NCI-H1092 (cell line): ENCODE data around the gene DLGAP1.

Experiments used
- DNase-seq: peaks from one replicate; lab custom pipeline; 2025; lab: John Stamatoyannopoulos, UW

Gene DLGAP1

DNA sequence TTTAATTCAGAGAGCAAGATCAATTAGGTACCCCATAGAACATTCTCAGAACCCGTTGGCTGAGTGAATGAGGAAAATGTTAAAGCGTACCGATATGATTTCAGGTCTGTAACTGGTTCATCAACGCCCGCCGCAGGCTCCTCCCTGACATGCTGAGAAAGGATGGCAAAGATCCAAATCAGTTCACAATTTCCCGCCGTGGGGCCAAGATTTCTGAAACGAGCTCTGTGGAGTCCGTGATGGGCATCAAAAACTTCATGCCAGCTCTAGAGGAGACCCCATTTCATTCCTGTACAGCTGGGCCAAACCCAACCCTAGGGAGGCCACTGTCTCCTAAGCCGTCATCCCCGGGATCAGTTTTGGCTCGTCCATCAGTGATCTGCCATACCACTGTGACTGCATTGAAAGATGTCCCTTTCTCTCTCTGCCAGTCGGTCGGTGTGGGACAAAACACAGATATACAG, 997.8 kb downstream of the DLGAP1 start:
- no peak for DNase-seq

DNA sequence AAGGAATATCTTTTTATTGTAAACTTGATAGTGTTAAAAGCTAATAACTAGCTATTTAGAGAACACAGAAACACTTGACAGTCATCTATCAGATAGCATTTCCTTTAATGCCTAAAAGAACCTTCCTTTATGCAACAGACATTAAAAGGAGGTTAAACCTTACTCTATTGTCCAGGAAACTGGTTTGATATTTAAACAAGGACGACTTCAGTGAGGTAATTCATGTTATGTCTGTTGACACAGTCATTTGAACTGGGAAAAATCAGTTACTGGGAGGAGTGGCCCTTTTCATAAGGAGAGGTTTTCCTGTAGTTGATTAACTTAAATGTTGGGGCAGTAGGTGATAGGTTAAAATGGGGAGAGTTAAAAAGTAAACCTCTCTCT, 998.4 kb downstream of the DLGAP1 start:
- DNase-seq = peak; percentile 16

DNA sequence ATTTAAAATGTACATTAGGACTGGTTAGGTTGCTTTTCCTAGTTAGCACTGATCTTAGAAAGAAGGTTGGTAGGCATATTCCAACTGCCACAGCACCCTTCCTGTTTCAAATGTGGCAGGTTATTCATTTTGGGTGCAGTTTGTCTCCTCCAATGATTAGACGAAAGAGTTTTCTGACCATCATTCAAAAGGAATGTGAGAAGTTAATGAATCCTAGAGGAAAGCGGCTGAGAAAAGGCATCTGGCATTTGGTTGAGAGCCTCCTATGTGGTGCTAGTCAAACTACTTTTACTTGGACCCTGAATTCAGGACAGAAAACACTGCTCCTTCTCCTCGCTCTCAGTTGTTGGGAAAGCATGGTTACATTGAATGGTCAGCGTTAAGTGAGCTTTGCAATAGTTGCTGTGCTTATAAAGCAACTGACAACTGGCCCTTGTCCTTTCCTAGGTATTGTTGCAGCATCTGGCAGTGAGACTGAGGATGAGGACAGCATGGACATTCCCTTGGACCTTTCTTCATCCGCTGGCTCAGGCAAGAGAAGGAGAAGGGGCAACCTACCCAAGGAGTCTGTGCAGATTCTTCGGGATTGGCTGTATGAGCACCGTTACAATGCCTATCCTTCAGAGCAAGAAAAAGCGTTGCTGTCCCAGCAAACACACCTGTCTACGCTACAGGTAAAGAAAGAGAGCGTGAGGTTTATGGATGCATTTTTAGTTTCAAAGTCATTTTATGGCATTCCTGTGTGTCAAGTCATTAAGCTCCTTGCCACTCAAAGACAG, 999.0 kb downstream of the DLGAP1 start:
- no peak for DNase-seq

DNA sequence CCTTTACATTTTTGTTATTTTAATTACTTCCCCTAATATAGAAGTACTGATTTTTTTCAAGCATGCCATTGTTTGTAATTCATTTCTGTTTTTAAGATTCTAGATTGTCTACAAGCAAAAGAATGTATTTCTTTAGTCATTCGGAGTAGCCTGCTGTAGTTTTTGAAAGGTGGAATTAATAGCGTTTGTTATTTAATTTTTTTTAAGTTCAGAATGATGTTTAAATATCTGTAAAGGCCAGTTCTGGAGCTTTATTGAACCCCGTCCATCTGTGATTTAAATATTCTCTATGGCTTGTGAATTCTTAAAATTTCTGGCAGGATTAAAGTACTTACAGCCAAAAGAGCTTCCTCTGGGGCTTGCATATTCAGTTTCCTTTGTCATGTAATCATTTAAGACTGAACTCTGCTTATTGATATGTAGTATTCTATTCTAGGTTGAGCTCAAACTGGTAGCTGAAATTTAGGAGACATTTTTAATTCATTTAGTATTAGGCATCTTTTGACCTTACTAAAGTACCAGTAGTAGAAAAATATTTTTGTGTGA, 999.9 kb downstream of the DLGAP1 start:
- DNase-seq = no peak

DNA sequence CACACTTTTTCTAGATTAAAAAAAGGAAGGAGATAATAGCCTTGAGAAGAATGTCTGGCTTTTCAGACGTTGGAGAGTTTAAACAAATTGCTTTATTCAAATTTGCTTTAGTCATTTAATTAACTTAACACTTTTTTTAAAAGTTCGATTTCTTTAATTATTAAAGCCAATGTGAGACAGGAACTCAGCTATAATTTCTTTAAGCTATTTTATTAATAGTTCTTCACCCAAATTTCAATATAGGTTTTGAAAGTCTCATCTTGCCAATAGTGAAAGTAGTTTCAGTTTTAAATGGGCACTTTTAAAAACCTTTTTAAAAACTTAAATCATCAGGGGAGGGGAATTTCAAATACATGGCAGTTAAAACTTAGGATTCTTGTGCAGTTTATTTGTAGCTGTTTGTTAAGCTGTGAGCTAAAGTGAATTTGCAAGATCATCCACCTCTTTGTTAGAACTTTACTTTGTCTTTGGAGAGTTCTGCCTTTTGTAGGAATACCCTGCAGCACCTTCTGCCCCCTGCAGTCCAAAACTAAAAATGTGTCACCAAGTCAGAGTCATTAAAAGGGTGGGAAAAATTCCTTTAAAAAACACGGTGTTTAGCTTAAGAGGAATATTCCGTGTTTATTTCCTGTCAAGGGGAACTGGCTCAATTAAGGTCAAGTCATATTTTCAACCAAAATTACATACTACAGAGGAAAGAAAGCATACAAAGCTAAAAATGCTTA, 1000.6 kb downstream of the DLGAP1 start:
- no peak for DNase-seq

DNA sequence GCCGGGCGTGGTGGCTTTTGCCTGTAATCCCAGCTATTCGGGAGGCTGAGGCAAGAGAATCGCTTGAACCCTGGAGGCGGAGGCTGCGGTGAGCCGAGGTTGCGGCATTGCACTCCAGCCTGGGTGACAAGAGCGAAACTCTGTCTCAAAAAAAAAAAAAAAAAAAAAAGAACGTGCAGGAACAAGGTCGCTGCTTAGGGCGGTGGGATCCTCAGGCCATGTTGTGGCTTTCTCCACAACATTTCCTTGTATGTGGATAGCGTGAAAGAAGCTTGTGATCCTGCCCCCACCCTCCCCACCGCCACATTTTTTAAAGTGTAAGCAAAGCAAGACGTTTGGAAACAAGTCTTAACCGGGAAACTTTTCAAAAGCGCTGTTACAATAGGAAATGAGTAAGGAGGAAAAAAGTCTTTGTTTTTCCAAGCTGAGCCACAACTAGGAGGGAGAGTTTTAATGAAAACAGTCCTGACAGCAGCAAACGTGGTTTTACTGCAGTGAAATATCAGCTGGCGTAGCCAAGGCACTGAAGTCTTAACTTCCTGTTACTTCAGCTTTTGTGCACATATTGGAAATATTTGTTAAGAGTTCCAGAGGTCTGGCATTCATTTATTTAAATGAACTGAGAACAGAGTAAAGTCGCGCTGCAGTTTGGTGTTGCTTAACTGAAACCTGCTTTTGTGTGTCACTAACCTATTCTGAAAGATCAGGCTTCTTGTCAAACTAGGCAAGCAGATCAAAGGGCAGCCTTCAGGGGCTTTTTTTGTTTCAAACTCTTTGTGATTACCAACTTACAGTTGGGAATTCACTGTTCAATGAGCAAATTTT, 1001.4 kb downstream of the DLGAP1 start:
- DNase-seq = no peak

DNA sequence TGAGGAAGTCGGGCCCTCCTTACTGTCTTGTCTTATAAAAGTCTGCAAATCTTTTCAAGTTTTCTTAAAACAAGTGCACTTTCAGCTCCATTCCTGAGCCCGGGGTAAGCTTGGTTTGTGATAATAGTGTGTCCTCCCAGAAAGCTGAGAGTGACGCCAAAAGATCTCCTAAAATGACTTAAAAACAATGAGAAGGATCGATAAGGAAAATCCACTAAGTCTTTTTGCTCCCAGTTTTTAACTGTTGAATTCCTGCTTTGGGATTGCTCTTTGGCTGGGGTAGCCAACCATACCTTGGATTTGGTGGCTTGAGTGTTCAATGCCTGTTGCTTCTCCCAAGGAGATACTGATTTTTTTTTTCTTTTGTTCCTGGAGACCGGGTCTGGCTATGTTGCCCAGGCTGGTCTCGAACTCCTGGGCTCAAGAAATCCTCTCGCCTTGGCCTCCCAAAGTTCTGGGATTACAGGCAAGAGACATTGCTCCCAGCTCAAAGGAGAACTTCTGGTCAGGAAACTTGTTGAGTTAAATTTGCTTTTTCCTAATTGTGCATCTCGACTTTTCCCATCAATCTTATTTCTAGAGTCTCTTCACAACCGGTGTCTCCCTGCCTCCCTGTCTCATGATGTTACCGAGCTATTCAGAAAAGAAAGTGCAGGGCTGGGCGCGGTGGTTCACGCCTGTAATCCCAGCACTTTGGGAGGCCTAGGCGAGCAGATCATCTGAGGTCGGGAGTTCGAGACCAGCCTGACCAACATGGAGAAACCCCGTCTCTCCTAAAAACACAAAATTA, 1002.2 kb downstream of the DLGAP1 start:
- no peak for DNase-seq

DNA sequence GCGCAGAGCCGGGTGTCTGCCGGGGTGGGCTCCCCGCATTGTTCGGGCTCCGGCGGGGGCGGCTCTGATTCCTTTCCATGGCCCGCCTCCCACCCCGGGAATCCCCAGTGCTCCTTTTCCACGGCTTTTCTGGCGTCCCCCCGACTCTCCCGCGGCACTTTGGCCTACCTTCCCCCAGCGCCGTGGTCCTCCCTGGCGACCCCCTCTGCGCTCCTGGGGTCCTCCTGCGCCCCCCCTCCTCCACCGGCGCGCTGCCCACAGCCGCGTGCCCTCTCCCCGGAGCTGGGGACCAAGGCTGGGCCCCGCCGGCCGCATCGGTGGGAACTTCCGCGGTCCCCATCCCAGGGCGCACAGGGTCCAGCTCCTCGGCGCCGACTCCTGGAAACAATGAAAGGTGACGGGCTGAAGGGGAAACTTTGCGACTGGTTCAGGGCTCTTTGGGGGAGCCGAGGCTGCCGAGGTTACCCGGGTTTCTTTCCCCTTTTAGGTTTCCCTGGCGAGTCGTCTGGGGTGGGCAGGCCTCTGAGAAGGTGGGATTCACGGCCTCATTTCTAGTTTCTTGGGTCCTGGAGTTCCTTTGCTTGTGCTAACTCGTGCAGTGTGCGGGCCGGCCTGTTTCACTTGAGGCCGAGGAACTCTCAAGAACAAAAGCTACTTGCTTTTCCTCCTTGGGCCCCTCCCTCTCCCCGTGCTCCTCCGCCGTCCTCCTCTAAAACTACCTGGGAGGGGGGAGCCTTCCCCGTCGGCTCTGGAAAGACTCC, 1002.9 kb downstream of the DLGAP1 start:
- no peak for DNase-seq

DNA sequence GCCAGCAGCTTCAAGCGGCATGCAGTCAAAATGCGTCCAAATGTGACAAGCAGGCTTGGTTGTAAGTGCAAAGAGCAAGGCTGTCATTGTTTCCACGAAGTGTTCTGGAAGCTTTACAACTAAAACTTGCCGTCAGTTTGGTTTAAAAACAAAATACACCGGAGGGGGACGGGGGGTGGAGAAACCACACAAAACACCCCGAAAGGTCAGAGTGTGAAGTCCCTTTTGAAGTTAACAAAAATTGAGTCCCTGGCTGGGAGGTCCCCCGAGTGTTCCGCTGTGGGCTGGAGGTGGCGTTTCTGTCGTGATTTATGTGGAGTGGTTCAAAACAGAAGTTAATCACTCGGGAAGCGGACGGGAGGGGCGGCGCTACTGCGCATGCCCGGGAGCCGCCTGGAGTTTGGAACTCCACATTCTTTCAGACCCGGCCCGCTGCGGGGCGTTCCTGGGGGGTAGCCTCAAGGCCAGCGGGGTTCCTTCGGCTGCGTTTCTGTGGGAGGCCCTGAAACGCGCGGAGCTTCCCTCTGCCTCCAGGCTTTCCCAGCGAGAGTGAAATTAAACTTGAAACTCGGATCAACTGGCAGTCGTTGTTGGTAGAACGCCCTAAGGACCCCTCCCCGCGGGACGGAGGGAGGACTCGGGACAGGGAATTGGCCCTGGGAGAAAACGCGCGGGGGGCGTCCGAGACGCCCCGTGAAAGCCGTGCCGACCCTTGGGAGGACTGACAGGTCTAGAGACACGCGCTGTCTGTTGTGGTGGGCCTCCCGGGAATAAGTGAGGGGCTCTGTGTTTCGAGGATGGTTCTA, 1003.7 kb downstream of the DLGAP1 start:
- DNase-seq = no peak

DNA sequence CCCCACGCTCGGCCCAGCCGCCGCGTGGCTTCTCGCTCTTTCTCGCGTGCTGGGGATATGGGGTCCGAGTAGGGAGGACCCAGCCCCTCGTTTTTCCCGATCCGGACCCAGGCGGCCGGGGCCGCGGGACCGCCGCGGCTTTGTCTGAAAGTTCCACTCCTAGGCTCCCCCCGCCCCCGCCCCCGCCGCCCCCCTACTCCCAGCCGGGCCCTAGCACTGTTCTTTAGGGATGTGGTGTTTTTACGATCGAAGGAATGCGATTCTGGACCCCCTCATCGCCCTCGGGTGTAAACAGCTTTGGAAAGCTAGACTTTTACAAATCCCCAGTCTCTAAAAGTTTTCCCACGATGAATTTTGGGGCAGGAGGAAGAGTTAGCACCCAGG, 1004.3 kb downstream of the DLGAP1 start:
- DNase-seq = no peak

DNA sequence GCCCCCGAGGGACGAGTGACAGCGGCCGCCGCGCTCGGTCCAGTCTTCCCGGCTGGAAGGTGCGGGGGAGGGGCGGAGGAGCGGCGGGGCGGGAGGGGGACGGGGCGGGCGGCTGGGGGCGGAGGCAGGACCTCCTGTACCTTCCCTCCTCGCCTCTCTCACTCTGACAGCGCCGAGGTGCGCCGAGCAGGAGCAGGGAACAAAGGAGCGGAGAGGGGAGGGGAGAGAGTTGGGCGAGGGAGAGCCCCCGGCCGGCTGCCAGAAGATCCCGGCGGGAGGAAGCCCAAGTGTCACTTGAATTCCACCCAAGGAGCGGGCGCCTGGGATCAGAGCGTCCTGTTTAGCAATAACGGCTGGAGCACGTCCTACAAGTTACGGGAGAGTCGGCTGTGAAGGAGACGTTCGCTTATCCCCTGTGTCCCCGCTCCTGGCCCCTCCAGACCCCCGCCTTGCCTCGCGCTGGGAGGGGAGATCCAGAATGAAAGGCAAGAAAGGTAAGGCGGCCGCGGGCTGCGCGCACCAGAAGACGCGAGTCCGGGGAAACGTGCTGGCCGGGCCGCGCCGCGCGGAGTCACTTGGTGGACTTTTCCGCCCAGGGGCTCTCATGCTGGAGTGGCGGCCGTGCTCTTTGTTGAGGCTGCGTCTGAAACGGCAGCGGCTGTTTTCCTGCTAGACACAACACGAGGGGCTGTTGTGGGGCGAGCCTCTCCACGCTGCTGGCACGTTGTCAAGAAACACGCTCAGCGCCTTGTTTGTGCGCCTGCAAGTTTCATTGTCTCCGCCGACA, 1004.9 kb downstream of the DLGAP1 start, which contains the start of gene TGIF1:
Gene TGIF1, plus strand, starts transcription at position 161 of the 787 bp plus-strand sequence. Its CDS starts 318 bp downstream, at position 479.
- DNase-seq = peak; percentile 29

DNA sequence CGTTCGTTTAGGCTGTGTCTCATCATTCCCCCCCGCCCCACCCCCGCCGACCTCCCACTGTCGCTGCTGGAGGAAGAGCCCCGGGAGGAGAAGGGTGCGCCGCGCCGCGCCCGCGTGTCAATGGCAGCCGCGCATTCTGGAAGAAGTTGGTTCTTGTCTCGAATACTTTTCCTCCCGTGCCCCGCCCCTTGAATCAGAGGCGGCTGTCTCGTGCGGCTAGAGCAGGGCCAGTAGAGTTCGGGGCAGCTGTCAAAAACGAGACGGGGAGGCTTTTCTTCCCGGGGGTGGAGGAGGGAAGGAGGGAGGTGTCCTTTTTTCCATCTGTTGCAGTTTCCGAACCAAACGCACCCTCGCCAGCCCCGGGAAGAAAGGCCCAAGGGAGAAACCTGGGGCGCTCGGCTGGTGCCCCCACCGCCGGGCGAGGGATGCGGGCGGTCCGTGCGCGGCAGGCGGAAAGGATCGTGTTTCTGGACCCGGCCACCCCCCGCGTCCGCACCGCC, 1005.5 kb downstream of the DLGAP1 start:
- no peak for DNase-seq

DNA sequence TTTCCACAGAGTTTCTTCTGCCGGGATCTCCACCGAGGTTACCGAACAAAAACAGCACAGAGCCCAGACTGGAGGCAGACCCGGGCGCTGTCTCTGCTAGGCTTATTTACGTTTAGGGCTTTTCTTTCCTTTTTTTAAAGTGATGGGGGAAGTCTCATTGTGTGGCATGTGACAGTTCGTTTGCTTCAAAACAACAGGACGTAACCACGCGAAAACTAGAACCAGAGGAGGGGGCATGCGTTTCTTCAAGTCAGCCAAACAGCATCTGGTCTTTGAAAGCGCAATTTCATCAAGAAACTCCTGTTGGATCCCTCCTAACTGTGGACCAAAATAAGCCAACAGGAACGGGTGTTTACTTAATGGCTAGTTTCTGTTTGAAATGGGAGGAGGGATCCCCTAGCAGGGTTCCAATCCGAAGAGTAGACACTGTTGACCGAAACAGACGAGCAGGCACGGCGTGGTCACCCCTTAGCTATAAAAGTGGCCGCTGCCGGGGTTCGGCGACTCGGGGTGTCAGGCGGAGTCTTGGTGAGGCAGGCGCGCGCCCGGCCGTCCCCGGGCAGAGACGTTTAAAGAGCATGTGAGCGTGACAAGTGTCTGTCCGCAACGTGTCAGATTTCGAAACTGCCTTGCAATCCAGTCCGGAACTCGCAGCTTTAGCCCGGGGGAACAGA, 1006.1 kb downstream of the DLGAP1 start:
- DNase-seq = no peak

DNA sequence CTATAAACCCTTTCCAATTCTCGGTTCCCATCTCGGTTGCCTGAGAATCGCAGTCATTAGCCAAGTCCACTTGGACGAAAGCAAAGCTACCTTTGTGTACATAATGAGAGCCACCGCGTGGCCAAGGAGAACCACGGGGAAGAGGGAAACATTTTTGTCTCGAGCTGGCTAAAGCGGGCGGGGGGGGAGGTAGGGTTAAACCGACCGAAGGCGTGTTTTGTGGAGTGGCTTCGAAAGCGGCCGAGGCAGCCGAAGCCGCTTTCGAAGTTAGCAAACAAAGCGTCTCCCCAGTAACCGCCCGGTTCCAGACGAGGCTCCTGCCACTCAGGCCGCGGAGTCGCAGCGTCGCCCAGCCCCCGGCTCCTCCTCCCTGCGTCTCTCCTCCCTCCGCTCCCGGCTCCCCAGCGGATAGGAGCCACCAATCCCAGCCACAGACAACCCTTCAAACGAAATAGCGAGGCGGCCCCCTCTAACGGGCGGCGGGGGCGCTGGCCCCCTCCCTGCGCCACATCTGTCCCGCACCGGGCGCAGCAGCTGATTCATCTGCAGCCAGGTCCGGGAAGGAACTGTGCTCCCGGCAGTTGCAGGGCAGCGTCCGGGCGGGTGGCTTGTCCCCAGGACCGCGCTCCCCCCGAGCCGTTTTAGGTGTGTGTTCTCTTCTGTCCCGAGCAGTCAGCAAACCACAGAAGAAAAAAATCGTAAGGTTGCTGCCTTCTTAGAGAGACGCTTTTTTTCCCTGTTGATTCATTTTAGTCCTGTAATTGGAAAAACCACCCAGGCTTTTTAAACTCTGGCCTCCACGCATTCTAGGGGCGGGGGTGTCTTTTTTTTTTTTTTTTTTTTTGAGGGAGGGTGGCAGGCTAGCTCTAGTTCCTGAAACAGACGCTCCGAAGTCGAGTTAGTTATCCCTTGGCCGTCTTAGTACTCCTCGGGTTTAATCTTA, 1006.9 kb downstream of the DLGAP1 start:
- DNase-seq = peak; percentile 86

DNA sequence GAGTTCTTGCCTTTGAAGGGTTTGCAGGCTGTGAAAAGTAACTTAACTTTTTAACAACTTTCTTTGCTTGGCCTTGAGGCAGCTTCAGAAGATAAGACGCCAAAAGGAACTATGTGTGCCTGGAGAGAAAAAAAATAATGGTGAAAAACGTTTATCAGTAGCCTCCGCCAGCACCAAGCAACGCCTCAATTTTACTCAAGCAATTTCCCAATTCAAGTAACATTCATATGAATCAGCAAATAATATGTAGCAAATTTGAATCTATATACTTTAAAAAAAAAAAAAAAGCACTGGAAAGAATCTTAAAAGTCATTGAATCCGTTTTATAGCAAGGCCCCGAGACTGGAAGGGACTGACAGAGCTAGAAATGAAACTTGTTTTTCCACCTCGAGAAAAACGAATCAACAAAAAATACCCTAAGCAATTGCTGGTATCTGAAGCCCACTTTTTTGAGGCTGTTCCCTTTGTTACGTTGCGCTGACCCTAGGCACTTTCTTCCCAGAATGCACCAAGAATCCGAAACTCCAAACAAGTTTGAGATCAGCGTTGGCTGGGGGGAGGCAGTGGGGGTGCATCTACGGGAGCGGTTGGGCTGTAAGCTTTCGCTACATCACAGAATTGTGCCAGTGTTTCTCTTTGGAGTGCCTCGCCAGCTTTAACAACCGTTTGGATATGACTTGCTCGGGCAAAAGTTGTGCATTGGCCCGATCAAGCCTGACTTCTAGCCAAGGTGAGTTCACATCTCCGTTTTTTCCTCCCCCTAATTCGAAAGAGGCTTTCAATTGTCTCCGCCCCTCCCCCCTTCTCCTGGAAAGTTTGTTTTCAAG, 1007.8 kb downstream of the DLGAP1 start:
- no peak for DNase-seq
